Glutamatergic neuron (in vitro differentiated cells): ENCODE measurements around the gene PAPPA2. TPM values are rescaled to one million over a fixed set of nuclear protein-coding genes. Genes with fewer than 3 reads are reported as not detected.
A peak's percentile ranks its signal among the peaks of the same experiment; 100 is the strongest.

Experiments used
- DNase-seq: peaks from one replicate; pipeline ENCODE4 v3.0.0; 2022
- H3K27ac Mint-ChIP-seq: one replicate; pipeline ENCODE4 v1.8.0; 2020; ENCODE audit warnings: mild to moderate bottlenecking, mixed read lengths, inconsistent platforms; ENCODE audit not compliant: unreplicated experiment
- H3K27me3 Mint-ChIP-seq: one replicate; pipeline ENCODE4 v1.8.0; 2020; ENCODE audit warnings: mild to moderate bottlenecking, moderate library complexity, mixed read lengths, inconsistent platforms; ENCODE audit not compliant: unreplicated experiment
- H3K36me3 Mint-ChIP-seq: one replicate; pipeline ENCODE4 v1.8.0; 2020; ENCODE audit warnings: mild to moderate bottlenecking, mixed read lengths, inconsistent platforms; ENCODE audit not compliant: unreplicated experiment
- H3K4me1 Mint-ChIP-seq: one replicate; pipeline ENCODE4 v1.8.0; 2020; ENCODE audit warnings: mild to moderate bottlenecking, low read depth, mixed read lengths, inconsistent platforms; ENCODE audit not compliant: unreplicated experiment
- H3K4me3 Mint-ChIP-seq: one replicate; pipeline ENCODE4 v1.8.0; 2020; ENCODE audit warnings: mild to moderate bottlenecking, mixed read lengths, inconsistent platforms; ENCODE audit not compliant: unreplicated experiment
- H3K9me3 Mint-ChIP-seq: one replicate; pipeline ENCODE4 v1.8.0; 2020; ENCODE audit warnings: mild to moderate bottlenecking, moderate library complexity, mixed read lengths, inconsistent platforms; ENCODE audit not compliant: unreplicated experiment
- CTCF ChIP-seq: fragments of 200-600 bp; sonication (generic); IDR thresholded peaks from one replicate; pipeline ENCODE4 v1.5.0; 2021; ENCODE audit not compliant: partially characterized antibody, unreplicated experiment
- total RNA-seq: library from RNA; stranded (reverse); fragmentation: NEBNext Ultra II Directional; extraction: Animal tissue kit (Norgen Biotek cat#: 25700); gene quantifications from one replicate; pipeline ENCODE4 v1.2.1, GENCODE V29; 2021; ENCODE audit not compliant: unreplicated experiment

PAPPA2 gene
- total RNA-seq, 1 donor from 2014 or later, result 2.3 TPM

GRCh38 chr1:176656257-176656995, 193.5 kb downstream of the PAPPA2 start:
- H3K27ac Mint-ChIP-seq, result no peak overlapping the region
- no peak for DNase-seq
- H3K27me3 Mint-ChIP-seq, result no peaks in the 10 kb centered on the region
- H3K9me3 Mint-ChIP-seq, result peaks cover 10% of the 10 kb centered on the region
- no peaks in the 10 kb centered on the region for H3K36me3 Mint-ChIP-seq
- H3K4me3 Mint-ChIP-seq, result no peak overlapping the region
- H3K4me1 Mint-ChIP-seq, result no peaks in the 10 kb centered on the region
- TF ChIP-seq CTCF, result no peak

- DNase-seq, result no peak
- no peak overlapping the region for H3K4me3 Mint-ChIP-seq
- no peaks in the 10 kb centered on the region for H3K9me3 Mint-ChIP-seq
- H3K27me3 Mint-ChIP-seq, result no peaks in the 10 kb centered on the region
- TF ChIP-seq CTCF, result no peak
- no peaks in the 10 kb centered on the region for H3K4me1 Mint-ChIP-seq
- no peaks in the 10 kb centered on the region for H3K36me3 Mint-ChIP-seq
- H3K27ac Mint-ChIP-seq, result no peak overlapping the region
These were observed 206.8 kb downstream of the PAPPA2 start for GRCh38 chr1:176669782-176670181.

- no peaks in the 10 kb centered on the region for H3K9me3 Mint-ChIP-seq
- no peak overlapping the region for H3K27ac Mint-ChIP-seq
- no peak for TF ChIP-seq CTCF
- H3K27me3 Mint-ChIP-seq, result no peaks in the 10 kb centered on the region
- no peaks in the 10 kb centered on the region for H3K36me3 Mint-ChIP-seq
- H3K4me1 Mint-ChIP-seq, result no peaks in the 10 kb centered on the region
- DNase-seq, result no peak
- H3K4me3 Mint-ChIP-seq, result no peak overlapping the region
These were observed 207.9 kb downstream of the PAPPA2 start for GRCh38 chr1:176670853-176671252.

GRCh38 chr1:176682830-176683535, 220.0 kb downstream of the PAPPA2 start:
- Mint-ChIP-seq H3K36me3 (no peaks in the 10 kb centered on the region), H3K4me1 (peaks cover 7% of the 10 kb centered on the region), H3K4me3 (no peak overlapping the region), H3K27me3 (no peaks in the 10 kb centered on the region), H3K9me3 (peaks cover 3% of the 10 kb centered on the region), H3K27ac (peak overlapping the region; percentile 10)
- no peak for TF ChIP-seq CTCF
- DNase-seq, result no peak
